Measurements from ENCODE around the gene DNAJC8.

DNAJC8 gene

GRCh38 chr1:28194326-28195035 lies 38.3 kb downstream of the DNAJC8 start:
- Histone ChIP-seq H3K9me3 (ENCODE audit: severe bottlenecking) (no peaks in the 10 kb centered on the region), H3K27ac (ENCODE audit: poor library complexity, severe bottlenecking) (peak overlapping the region; percentile 50), H3K36me3 (ENCODE audit: low read depth) (peaks cover 9% of the 10 kb centered on the region), H3K27me3 (ENCODE audit: insufficient read depth, poor library complexity, severe bottlenecking) (no peaks in the 10 kb centered on the region), H3K4me1 (ENCODE audit: insufficient read depth, poor library complexity, severe bottlenecking) (peaks cover 34% of the 10 kb centered on the region), H3K4me3 (ENCODE audit: severe bottlenecking) (no peak overlapping the region)
- DNase-seq (ENCODE audit: low spot score) (no peak), ATAC-seq (ENCODE audit: low read depth) (no peak)
- no peak for TF ChIP-seq CTCF (IDR thresholded peaks at IDR 0.05; ENCODE audit: poor library complexity, severe bottlenecking)

- H3K4me3 ChIP-seq (ENCODE audit: severe bottlenecking), result peak overlapping the region; percentile 26
- peak overlapping the region; percentile 50 for H3K27ac ChIP-seq (ENCODE audit: poor library complexity, severe bottlenecking)
- TF ChIP-seq CTCF (IDR thresholded peaks at IDR 0.05; ENCODE audit: poor library complexity, severe bottlenecking), result no peak
- peaks cover 34% of the 10 kb centered on the region for H3K4me1 ChIP-seq (ENCODE audit: insufficient read depth, poor library complexity, severe bottlenecking)
- H3K36me3 ChIP-seq (ENCODE audit: low read depth), result peaks cover 2% of the 10 kb centered on the region; the same call in 1 of the 2 replicates
- ATAC-seq (ENCODE audit: low read depth), result peak; percentile 96
- peak; percentile 93 for DNase-seq (ENCODE audit: low spot score)
- no peaks in the 10 kb centered on the region for H3K27me3 ChIP-seq (ENCODE audit: insufficient read depth, poor library complexity, severe bottlenecking)
- H3K9me3 ChIP-seq (ENCODE audit: severe bottlenecking), result no peaks in the 10 kb centered on the region
These were observed 39.1 kb downstream of the DNAJC8 start for GRCh38 chr1:28193701-28194161.

GRCh38 chr1:28190996-28191645 lies 41.7 kb downstream of the DNAJC8 start:
- H3K4me1 ChIP-seq (ENCODE audit: insufficient read depth, poor library complexity, severe bottlenecking), result peaks cover 20% of the 10 kb centered on the region
- ATAC-seq (ENCODE audit: low read depth), result no peak
- H3K9me3 ChIP-seq (ENCODE audit: severe bottlenecking), result no peaks in the 10 kb centered on the region
- no peak overlapping the region for H3K4me3 ChIP-seq (ENCODE audit: severe bottlenecking)
- TF ChIP-seq CTCF (IDR thresholded peaks at IDR 0.05; ENCODE audit: poor library complexity, severe bottlenecking), result no peak
- no peaks in the 10 kb centered on the region for H3K27me3 ChIP-seq (ENCODE audit: insufficient read depth, poor library complexity, severe bottlenecking)
- H3K36me3 ChIP-seq (ENCODE audit: low read depth), result no peaks in the 10 kb centered on the region; the same call in none of the 2 replicates
- peak overlapping the region; percentile 3 for H3K27ac ChIP-seq (ENCODE audit: poor library complexity, severe bottlenecking)
- no peak for DNase-seq (ENCODE audit: low spot score)

GRCh38 chr1:28190337-28190979 lies 42.4 kb downstream of the DNAJC8 start:
- Histone ChIP-seq H3K27ac (ENCODE audit: poor library complexity, severe bottlenecking) (peak overlapping the region; percentile 3), H3K4me3 (ENCODE audit: severe bottlenecking) (no peak overlapping the region), H3K36me3 (ENCODE audit: low read depth) (peaks cover 1% of the 10 kb centered on the region), H3K27me3 (ENCODE audit: insufficient read depth, poor library complexity, severe bottlenecking) (no peaks in the 10 kb centered on the region), H3K4me1 (ENCODE audit: insufficient read depth, poor library complexity, severe bottlenecking) (peaks cover 20% of the 10 kb centered on the region), H3K9me3 (ENCODE audit: severe bottlenecking) (no peaks in the 10 kb centered on the region)
- TF ChIP-seq CTCF (IDR thresholded peaks at IDR 0.05; ENCODE audit: poor library complexity, severe bottlenecking), result no peak
- DNase-seq (ENCODE audit: low spot score) (no peak), ATAC-seq (ENCODE audit: low read depth) (no peak)
